ENCODE measurements around the gene RBMS3.
"Not testable (repeated sequence)": the region's sequence is repeated elsewhere in the genome, so short reads cannot be mapped to it uniquely, and the experiment has no call there.

The RBMS3 gene

DNA sequence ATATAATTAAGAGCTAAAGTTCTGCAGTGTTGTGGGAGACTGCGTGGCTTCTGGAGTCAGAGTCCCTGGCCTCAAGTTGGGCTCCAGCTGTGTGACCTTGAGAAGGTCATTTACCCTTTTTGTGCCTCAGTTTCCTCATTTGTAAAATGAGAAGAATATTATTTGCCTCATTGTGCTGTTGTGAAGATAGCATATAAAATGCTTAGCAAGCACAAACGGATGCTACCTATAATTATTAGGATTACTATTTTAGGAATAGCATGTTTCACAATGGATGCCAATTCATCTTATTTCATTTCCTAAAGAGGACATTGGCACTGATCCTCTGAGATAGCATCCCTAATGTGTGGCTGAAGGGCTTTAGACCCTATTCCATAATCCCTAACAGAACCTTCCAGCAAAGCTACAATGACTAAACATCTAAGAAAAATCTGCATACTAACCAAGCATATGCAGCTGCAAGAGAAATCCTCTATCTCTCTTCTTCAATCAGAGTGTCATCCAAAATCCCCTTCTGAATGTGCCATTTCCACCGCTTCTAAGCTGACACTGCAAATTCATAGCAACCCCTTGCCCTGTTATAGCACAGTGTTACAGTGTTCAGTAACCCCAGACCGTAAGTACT, 148.3 kb downstream of the RBMS3 start:
- DNase-seq (ENCODE audit: low spot score), result no peak

DNA sequence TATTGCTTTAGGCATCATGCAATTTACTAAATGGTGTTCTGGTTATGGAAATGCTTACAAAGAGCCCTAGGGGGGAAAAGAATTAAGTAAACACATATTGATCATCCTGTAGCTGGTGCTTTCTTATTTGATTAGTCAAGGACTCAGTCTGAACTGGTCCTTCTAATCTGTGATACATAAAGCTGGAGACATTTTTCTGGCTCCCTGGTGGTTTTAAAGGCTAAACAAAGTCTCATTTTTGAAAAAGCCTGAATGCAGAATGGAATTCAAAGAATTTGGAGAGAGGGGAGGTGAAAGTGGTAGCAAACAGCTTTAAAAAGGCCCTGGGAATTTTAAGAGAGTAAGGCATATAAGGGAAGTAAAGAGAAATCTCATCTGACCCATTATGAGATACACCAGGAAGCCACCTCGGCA, 149.7 kb downstream of the RBMS3 start:
- no peak for DNase-seq (ENCODE audit: low spot score)

DNA sequence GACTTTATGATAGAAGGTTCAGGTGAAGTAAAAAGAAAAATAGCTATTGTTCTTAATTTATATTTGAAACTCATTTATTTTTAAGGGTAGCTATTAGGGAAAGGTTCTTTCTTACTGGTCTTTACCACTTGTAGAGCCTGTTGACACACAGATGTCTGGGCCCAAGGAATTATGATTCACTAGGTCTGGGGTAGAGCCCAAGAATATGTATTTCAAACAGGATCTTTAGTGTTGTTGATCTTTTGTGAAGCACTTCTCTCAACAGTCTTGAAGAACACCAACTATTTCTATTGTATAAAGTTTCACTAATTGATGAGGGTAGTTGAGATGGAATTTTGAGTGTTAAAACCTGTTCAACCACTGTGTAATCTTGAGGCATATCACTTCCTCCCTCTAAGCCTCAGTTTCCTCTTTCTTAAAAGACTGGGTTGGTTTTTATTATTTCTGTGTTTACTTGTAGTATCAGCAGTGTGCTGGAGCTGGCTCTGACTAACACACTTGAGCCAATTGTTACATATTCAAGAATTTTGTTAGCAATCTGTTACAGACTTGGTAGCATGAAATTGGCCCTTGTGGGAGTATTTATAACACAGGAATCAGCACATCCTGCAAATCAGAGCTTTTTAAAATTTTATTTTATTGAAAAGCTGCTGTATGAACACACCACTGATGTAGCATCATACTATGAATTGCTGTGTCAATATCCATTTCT, 155.9 kb downstream of the RBMS3 start:
- no peak for DNase-seq (ENCODE audit: low spot score)

DNA sequence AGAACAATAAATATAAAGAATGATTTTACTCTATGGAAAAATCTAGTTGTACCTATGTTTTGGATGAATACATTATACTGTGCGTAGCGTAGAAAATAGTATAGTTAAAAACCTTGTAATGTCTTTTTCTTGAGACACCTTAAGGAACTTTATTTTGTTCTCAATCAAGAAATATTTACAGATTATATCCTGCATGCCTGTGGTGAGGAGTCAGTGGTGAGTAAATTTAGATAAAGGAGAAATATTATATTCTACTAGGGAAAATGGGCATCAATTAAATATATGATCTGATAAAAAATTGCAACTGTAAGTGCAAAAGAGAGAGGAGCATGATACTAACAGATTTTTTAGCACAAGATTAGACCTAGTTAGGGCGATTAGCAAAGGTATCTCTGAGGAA, 157.7 kb downstream of the RBMS3 start:
- no peak for DNase-seq (ENCODE audit: low spot score)

DNA sequence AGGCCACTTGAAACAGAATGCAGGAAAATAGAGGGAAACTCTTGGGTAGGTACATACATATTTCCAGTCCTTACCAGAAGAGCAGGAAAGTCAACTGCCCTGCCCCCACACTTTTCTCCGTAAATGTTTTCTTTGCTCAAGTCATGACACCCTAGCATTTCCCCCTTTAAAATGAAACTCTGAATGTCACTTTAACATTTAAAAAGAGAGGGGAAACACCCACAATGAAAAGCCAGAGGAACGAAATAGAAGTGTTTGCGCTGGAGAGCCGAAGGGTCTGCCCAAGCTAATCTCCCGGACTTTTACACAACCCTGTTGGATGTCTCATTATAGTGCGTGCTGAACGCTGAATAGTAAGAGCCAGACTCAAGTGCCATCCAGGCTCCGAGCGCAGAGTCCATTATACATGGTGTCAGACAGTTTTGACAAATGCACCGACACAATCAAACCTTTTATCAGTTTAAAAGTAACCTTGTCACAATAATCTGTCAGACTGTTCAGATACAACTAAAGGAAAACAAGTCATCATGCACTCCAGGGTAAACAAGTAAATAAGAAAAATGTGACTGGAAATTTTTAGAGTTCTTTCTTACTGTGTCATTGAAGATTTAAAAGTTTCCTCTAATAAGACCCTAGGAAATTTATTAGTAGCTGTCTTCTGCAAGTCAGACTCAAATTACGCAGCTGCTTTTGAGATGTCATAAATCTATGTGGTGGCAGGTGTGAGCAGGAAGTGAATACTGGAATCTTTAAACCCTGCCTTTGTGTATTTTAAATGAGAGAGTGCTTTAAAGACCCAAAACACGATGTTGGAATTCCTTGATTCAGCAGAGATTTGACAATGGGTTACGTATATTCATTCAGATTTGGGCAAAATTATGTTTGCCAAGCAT, 159.8 kb downstream of the RBMS3 start:
- DNase-seq (ENCODE audit: low spot score), result no peak

DNA sequence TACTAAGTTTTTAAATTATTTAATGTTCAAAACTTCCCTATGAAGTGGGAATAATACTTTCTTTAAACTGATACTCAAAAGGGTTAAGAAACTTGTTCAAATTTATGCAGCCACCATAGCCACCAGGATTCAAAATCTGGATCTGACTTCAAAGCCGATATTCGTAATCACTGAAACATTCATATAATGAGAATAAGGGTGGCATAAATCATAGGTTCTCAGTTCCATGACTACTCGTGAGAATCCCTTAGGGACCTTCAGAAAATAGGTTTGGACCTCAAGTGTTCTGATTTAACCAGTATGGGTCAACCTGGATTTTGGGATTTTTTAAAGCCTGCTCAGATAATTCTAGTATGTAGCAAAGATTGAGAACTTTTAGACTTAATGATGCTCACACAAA, 160.6 kb downstream of the RBMS3 start:
- DNase-seq (ENCODE audit: low spot score), result no peak

DNA sequence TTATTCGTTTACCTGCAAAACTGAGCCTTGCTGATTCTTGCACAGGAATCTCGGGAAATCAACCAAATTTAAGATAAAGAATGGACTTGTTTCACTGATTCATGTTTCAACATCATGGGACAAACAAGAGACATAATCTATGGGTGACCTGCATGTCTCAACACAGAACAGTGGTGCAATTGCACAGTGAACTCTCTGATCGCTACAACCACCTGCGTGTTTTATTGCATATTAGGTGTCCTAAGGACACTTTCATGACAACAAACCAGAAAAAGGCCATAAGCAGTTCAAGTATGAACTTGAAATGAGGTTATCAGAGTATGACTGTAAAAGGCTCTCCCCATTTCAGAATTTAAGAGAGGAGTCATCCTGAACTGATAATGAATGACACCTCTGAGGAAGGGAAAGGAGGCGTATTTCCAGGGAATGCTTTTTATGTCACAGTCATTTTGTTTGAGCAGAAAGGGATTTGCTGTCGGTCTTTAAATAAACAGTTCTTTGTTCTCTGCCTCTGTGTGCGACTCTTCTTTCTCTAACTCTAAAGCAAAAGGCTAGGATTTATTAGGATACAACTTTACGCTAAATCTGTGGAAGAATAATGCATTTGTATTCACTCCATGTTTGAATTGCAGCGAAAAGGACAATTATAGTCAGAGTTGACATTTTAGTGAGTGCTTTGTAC, 167.2 kb downstream of the RBMS3 start:
- no peak for DNase-seq (ENCODE audit: low spot score)

DNA sequence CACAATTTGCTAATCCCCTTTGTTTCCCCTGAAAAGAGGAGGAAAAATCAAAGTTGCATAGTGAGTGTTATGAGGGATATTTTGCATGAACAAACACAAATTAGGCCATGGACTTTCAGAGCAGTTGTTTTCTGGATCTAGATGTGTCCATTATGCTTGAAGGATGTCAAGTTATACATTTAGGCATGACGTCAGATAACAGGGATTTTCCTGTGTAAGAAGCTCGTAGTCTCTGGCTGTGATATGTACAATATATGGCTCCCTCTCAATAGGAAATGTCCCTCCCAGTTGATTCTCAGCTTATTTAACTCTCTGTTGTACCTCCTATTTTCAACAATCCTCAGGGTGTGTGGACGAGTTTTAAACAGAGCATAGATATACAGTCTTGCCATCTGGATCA, 171.0 kb downstream of the RBMS3 start:
- DNase-seq (ENCODE audit: low spot score), result no peak

DNA sequence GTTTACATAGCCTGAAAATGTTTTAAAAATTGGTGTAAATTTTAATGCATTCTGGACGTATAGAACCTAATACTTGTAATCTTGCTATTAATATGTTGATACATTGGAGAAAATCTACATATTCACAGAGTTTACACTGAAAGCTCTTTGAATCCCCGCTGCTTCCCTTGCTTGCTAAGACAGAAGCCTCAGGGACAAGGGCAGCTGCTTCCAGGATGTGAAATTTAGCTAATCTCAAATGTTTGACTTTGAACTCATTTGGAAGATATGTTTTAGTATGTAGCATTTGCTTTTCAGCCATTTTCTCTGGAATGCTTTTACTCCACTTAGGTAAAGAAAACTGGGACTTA, 172.0 kb downstream of the RBMS3 start:
- DNase-seq (ENCODE audit: low spot score), result no peak

DNA sequence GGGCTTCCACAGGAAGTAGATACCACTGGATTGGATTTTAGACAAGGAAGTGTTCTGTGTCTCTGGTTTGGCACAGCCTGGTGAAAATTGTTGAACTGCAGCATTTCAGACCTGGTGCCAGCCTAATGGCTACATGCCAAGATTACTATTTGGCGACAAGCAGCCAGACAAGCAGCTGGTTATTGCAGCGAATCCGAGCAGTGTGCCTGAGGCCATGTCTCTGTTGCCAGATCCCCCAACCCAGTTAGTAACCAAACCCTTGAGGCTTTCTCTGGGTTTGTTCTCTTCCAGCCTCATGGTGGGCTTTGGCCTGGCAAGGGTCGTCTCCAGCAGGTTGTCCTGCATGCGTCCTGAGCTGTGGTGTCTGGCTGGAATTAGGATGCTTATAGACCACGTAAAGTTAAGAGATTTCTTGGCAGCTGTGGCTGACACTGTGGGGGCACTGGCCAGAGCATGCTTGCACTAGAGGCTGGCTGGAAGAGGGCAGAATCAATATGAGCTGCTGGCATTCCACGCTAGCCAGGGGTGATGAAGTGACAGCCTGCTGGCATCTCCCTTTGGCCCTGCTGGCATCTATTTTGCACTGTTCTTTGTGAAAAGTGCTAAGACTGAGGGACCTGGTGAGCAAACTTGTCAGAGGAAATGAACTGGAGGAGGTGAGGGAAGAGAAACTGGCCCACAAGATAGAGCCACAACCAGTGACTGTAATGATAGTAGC, 172.6 kb downstream of the RBMS3 start:
- peak; percentile 56 for DNase-seq (ENCODE audit: low spot score)

DNA sequence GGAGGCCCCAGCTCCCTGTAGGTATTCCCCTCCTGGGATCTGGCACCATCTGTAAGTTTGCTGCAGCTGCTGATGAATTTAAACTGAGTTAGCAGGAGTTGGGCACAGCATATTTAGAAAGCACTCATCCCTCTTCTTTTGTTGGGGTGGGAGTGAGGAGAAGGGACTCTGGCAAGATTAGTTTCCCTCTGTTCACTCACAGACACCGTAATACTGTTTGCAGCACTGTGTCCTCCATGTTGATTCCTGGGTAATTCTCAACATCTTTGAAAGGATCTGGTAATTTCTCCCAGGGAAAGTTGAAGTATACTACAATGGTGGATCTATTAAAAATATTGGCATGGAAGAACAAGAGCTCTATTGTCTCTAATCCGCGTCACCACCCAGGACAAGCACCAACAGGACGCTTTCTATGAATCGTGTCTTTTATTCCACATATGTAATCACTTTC, 173.3 kb downstream of the RBMS3 start:
- DNase-seq (ENCODE audit: low spot score), result peak; percentile 25

DNA sequence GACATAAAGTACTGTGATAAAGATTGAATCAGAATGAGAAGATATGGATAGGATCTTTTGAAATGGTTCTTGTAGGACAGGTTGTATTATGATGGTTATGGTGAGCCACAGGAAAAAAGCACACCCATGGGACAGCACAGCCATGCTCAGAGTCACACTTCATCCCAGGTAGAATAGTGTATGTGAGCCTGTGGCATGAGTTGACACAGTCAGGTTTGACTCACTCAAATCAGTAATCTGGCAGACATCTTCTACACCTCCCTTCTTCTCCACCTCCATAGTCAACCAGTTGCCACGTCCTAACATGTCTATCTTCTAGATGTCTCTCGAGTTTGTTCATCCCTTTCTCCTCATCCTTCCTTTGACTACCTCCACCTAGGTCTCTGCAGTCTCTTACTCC, 176.0 kb downstream of the RBMS3 start:
- DNase-seq (ENCODE audit: low spot score), result no peak

DNA sequence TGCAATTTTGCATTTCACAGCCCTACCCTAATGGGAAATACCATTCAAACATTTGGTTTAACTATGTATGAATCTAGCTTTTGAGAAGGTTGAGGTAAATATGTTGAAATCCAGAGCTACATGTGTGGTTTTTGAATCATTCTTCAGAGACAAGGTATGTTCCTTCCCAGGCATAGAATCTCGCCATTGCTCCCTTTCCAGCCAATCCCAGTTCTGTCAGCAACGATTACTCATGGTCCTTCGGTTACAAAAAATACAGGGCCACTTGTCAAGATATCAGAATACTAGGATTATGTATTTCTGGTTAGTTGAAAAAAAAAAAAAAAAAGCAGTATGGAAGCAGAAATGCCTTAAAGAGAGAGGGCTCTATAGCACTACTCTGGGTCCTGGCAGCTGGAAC, 182.4 kb downstream of the RBMS3 start:
- DNase-seq (ENCODE audit: low spot score), result no peak

DNA sequence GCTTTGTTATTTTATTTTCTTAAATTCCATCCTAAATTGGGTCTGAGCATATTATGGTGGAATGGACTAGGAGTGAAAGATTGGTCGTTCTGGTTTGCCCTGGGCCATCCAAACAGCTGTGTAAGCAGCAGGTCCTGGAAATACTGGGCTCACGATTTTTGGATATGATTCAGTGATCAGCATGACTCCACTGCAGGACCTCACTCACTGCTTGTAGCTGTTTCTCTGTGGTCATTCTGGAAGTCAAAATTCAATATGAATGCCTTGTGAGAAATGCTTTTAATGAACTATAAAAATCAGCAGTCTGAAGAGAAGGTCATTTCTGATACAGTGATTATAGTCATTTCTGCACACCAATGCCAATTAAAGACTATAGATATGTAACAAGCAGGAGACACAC, 185.0 kb downstream of the RBMS3 start:
- DNase-seq (ENCODE audit: low spot score), result no peak

DNA sequence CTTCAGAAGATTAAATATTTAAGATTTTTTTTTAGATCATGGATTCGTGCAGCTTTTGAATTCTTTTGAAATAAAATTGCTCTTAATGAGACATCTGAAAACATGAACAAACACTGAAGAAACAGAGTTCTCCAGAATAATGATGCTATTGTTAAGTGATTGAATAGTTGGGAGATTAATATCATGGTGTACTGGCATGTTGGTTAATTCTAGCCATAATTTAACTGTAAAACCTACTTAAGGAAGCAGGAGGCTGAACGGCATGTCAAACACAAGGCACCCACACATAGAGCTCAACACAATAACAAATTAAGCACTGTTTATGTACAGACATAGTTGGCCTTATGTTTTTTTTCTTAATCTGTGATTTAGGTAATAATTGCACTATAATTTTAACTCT, 185.6 kb downstream of the RBMS3 start:
- DNase-seq (ENCODE audit: low spot score), result no peak

DNA sequence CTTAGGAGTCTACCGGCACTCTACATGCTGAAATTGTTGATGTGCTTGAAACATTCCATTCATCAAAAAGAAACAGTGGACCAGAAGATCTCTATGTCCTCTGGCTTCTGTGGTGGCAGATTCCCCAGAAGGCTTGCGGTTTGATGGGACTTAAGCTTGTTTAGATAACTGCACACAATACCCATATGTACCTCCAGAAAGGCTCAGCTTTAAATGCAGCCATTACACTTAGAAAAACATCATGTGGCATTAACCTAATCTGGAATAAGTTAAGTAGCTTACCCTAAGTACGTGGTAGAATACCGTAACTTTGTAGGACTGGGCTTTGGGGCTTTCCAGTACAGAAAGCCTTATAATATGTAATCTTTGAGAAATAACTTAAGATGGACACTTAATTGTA, 187.3 kb downstream of the RBMS3 start:
- DNase-seq (ENCODE audit: low spot score), result no peak

DNA sequence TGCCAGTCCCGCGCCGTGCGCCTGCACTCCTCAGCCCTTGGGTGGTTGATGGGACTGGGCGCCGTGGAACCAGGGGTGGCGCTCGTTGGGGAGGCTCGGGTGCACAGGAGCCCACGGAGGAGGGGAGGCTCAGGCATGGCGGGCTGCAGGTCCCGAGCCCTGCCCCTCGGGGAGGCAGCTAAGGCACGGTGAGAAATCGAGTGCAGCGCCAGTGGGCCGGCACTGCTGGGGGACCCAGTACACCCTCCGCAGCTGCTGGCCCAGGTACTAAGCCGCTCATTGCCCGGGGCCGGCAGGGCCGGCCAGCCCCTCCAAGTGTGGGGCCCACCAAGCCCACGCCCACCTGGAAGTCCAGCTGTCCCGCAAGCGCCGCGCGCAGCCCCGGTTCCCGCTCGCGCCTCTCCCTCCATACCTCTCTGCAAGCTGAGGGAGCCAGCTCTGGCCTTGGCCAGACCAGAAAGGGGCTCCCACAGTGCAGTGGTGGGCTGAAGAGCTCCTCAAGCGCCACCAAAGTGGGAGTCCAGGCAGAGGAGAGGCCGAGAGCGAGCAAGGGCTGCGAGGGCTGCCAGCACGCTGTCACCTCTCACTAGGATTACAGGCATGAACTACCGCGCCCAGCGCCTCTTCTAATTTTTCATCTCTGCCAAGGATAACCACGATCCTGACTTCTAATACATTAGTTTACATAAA, 192.8 kb downstream of the RBMS3 start:
- DNase-seq (ENCODE audit: low spot score), result not testable (repeated sequence)

DNA sequence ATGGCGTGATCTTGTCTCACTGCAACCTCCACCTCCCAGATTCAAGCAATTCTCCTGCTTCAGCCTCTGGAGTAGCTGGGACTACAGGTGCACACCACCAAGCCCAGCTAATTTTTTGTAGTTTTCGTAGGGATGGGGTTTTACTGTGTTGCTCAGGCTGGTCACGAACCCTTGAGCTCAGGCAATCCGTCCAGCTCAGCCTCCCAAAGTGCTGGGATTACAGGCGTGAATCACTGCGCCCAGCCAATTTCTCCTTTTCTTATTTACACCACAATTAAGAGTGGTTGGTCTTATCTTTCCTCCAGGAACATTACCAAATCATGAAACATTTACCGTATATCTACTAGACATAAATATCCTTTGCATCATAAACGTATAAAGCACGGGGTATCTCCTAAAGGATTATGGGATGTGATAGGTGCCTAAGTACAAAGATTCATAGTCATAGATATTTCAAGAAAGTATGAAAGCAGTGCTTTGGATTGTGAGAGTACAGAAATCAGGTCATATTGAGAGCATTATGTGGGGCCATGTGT, 194.5 kb downstream of the RBMS3 start:
- DNase-seq (ENCODE audit: low spot score), result no peak

DNA sequence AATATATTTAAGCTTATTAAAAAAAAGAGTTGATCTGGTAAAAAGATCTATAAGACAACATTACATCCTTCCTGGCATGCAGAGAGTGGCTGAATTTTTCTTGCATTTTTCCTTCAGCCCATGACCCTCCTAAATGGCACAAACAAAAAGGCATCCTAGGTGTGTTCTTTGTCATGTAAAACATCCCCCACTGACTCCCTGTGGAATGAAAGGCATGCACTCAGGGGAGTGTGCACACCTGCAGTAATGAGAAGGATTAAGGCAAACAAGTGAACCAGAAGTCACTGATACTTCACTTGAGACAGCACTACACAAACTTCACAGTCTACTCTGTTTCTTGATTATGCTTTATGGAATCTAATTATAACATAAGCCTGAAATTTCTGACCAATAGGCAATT, 195.0 kb downstream of the RBMS3 start:
- DNase-seq (ENCODE audit: low spot score), result no peak

DNA sequence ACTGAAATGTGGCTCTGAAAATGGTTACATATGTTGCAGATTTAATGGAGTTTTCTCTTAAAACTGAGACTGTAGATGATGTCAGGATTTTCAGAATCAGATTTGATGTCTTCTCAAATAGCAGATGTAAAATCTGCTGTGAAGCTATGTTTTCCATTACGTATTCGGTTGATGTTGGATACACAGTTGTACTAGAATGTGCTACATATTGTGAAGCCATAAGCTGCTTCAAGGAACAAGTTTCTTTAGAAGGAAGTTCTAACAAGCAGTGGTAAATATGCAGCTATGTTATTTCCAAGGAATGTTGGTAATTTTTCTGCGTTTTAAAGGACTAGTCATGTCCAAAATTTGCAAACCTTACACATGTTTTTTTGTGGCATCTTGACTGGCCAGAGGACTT, 197.7 kb downstream of the RBMS3 start:
- no peak for DNase-seq (ENCODE audit: low spot score)

DNA sequence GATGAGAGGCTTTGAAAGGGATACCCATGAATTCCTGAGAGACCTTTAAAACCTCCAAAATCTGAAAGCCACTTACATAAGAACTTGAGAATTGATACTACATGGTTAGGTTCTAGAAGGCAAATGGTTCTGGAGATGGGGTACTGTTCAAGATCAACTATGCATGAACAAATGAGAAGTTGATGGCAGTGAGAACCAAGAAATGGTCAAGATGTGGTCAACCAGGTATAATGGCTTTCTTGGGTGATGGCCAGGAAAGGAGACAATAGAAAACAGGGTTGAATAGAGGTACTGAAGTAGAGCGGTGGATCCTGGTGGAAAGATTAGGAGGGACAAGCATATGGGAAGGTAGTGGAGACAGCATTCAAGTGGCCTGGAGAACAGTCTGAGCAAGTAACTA, 200.4 kb downstream of the RBMS3 start:
- no peak for DNase-seq (ENCODE audit: low spot score)

All from Ammon's horn (tissue), 1 donor.